Upper lobe of left lung (tissue), 6 donors: ENCODE measurements around the gene ABHD12. TPM values are rescaled to one million over a fixed set of nuclear protein-coding genes. Genes with fewer than 3 reads are reported as not detected.

Experiments
- ATAC-seq, 2 donors: fragments of 200-7000 bp; cut with Tn5 transposase; one replicate each; pipeline ENCODE4 v1.9.1; 2022; ENCODE audit warnings: mild to moderate bottlenecking in 2 of 2, moderate library complexity in 2 of 2; ENCODE audit not compliant: low FRiP score in 2 of 2
- DNase-seq, 2 donors: peaks; one replicate each; pipeline ENCODE4 v3.0.0-alpha.2; 2019 to 2020
- H3K27ac ChIP-seq, 4 donors: fragments of 200-600 bp; sonication (generic); one replicate each; pipeline ENCODE4 v1.5.1; 2016 to 2019
- H3K27me3 ChIP-seq, 4 donors: fragments of 200-600 bp; sonication (generic); one replicate each; pipeline ENCODE4 v1.5.1; 2017 to 2019
- H3K36me3 ChIP-seq, 4 donors: fragments of 200-600 bp; sonication (generic); one replicate each; pipeline ENCODE4 v1.5.1; 2016 to 2019
- H3K4me1 ChIP-seq, 4 donors: fragments of 200-600 bp; sonication (generic); one replicate each; pipeline ENCODE4 v1.5.1; 2018 to 2019
- H3K4me3 ChIP-seq, 4 donors: fragments of 200-600 bp; sonication (generic); one replicate each; pipeline ENCODE4 v1.5.1; 2017 to 2019; ENCODE audit warnings: mild to moderate bottlenecking in 2 of 4, moderate library complexity in 1 of 4
- H3K9me3 ChIP-seq, 4 donors: fragments of 200-600 bp; sonication (generic); one replicate each; pipeline ENCODE4 v1.5.1; 2018 to 2019
- EP300 ChIP-seq, 4 donors: sonication (generic); formaldehyde crosslinking; IDR thresholded peaks; one replicate each; pipeline ENCODE4 v1.5.1; 2017; ENCODE audit warnings: antibody characterized with exemption in 4 of 4, control low read depth in 2 of 4
- POLR2A ChIP-seq, 4 donors: fragments of 450-650 bp; IDR thresholded peaks; one replicate each; pipeline ENCODE4 v1.5.1; 2016 to 2017; ENCODE audit warnings: antibody characterized with exemption in 4 of 4, mild to moderate bottlenecking in 2 of 4
- POLR2AphosphoS5 ChIP-seq, 2 donors: sonication (generic); formaldehyde crosslinking; IDR thresholded peaks; one replicate each; pipeline ENCODE4 v1.5.1; 2017; ENCODE audit warnings: antibody characterized with exemption in 2 of 2
- WGBS, 2 donors: methylation state at CpG; one replicate each; pipeline ENCODE4 v1.1.5; 2017 to 2018; 5-methylcytosine and 5-hydroxymethylcytosine counted together
- total RNA-seq, 6 donors: library from RNA; depleted of rRNA in 4 of 6; stranded (reverse); fragments of >200 nt in 4 of 6; gene quantifications; one replicate each; pipeline versions ENCODE4 v1.1.0 to v1.2.1, GENCODE V29; 2016 to 2021
- TF ChIP-seq, protein P1 (sequence below), 6 experiments: fragments of 450-650 bp in 4 of 6; fragments of 200-600 bp in 2 of 6; sonication (generic) in 2 of 6; IDR thresholded peaks; one replicate each; pipeline ENCODE4 v1.5.1; 2016 to 2019; ENCODE audit warnings: antibody characterized with exemption in 6 of 6
- donor health status: DM: no; HTN: no; CAD: no; lungs with moderate emphysema.
- donor health status: DM: no; HTN: yes; CAD: no; lungs with severe emphysema.

The ABHD12 gene
- total RNA-seq, 6 donors from 2014 or later = 38.3 to 132 (median 74.5) TPM

DNA sequence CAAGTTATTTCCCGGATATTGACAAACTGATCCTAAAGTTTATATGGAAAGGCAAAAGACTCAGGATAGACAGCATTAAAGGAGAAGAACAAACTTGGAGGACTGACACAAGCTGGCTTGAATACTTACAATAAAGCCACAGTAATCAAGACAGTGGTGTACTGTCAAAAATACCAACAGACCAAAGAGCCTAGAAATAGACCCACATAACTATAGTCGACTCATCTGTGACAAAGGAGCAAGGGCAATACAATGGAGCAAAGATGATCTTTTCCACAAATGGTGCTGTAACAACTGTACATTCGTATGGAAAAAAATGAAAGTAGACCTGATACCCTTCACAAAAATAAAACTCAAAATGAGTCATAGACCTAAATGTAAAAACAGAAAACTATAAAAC lies 46.0 kb downstream of the ABHD12 start:
- ATAC-seq (no peak), DNase-seq (no peak)
- Histone ChIP-seq H3K4me1 (peaks cover 0 to 3% (median 0%) of the 10 kb centered on the region in 4 donors), H3K9me3 (no peaks in the 10 kb centered on the region), H3K27me3 (no peaks in the 10 kb centered on the region), H3K4me3 (no peak overlapping the region), H3K36me3 (no peaks in the 10 kb centered on the region), H3K27ac (no peak overlapping the region)
- WGBS, 2 donors = 88 to 97% methylated on average over 3 of the region's 3 CpGs
- TF ChIP-seq EP300 (IDR thresholded peaks at IDR 0.05) (no peak), POLR2A (IDR thresholded peaks at IDR 0.05) (no peak), POLR2AphosphoS5 (IDR thresholded peaks at IDR 0.05) (no peak)
- TF ChIP-seq, protein P1, sequence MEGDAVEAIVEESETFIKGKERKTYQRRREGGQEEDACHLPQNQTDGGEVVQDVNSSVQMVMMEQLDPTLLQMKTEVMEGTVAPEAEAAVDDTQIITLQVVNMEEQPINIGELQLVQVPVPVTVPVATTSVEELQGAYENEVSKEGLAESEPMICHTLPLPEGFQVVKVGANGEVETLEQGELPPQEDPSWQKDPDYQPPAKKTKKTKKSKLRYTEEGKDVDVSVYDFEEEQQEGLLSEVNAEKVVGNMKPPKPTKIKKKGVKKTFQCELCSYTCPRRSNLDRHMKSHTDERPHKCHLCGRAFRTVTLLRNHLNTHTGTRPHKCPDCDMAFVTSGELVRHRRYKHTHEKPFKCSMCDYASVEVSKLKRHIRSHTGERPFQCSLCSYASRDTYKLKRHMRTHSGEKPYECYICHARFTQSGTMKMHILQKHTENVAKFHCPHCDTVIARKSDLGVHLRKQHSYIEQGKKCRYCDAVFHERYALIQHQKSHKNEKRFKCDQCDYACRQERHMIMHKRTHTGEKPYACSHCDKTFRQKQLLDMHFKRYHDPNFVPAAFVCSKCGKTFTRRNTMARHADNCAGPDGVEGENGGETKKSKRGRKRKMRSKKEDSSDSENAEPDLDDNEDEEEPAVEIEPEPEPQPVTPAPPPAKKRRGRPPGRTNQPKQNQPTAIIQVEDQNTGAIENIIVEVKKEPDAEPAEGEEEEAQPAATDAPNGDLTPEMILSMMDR (IDR thresholded peaks at IDR 0.05) = no peak

DNA sequence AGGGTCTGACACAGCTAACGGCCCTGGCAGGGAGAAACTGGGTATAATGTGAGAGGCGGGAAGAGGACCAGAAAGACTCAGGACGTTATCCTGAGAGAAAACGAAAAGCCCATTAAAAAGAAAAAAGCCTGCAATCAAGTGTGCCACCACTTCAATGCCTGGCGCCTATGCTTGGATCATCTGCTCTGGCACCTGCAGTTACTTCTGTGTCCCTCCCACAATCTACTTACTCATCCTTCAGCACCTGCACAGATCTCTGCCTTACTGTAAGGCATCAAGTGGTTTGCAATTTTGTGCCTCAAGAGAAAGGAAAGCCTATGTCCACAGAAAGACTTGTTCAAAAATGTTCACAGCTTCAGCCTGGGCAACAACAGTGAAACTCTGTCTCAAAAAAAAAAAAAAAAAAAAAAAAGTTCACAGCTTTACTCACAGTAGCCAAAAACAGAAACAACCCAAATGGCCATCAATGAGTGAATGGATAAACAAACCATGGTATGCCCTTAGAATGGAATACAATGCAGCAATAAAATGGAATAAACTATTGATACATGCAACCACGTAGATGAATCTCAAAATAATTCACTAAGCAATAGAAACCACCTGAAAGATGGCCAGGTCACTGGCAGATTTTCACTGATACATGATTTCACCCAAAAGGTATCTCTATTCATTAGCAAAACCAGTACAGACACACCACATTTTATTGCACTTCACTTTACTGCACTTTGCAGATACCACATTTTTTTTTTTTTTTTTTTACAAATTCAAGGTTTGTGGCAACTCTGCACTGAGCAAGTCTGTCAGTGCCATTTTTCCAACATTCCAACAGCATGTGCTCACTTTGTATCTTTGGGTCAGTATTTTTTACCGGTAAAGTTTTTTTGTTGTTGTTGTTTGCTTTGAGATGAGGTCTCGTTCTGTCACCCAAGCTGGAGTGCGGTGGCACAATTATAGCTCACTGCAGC lies 48.6 kb downstream of the ABHD12 start:
- H3K36me3 ChIP-seq = peaks cover 0 to 7% (median 2%) of the 10 kb centered on the region in 4 donors
- no peak for ATAC-seq
- H3K27me3 ChIP-seq = no peaks in the 10 kb centered on the region
- H3K4me1 ChIP-seq = peaks cover 0 to 6% (median 0%) of the 10 kb centered on the region in 4 donors
- whole genome bisulfite sequencing, 2 donors = 91 to 95% methylated on average over 9 of the region's 9 CpGs
- TF ChIP-seq EP300 (IDR thresholded peaks at IDR 0.05) = no peak
- TF ChIP-seq POLR2AphosphoS5 (IDR thresholded peaks at IDR 0.05) = no peak
- no peak for TF ChIP-seq POLR2A (IDR thresholded peaks at IDR 0.05)
- TF ChIP-seq, protein P1 (IDR thresholded peaks at IDR 0.05) = no peak
- no peak overlapping the region for H3K27ac ChIP-seq
- no peak for DNase-seq
- H3K9me3 ChIP-seq = no peaks in the 10 kb centered on the region
- H3K4me3 ChIP-seq = no peak overlapping the region

DNA sequence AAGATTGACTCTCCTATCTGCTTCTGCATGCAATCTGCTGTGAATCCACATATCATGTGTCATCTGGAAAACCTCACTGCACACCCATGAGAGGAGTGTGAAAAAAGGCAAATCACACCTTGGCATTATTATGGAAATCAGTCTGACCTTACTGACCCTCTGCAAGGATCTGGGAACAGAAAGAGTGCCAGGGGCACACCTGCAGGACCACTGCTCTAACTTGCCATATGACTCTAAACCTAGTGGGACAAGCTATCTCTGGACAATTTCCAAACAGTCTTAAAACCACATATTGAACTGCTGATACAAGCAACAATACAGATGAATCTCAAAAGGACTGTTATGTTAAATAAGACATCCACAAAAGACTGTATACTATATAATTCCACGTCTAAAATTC lies 50.3 kb downstream of the ABHD12 start:
- Histone ChIP-seq H3K9me3 (no peaks in the 10 kb centered on the region), H3K27me3 (no peaks in the 10 kb centered on the region), H3K4me1 (peaks cover 0 to 6% (median 0%) of the 10 kb centered on the region in 4 donors), H3K27ac (no peak overlapping the region), H3K4me3 (no peak overlapping the region), H3K36me3 (peaks cover 0 to 7% (median 2%) of the 10 kb centered on the region in 4 donors)
- WGBS, 2 donors = 68 to 94% methylated on average over 1 of the region's 1 CpG
- DNase-seq = no peak
- ATAC-seq = no peak
- TF ChIP-seq POLR2AphosphoS5 (IDR thresholded peaks at IDR 0.05) = no peak
- no peak for TF ChIP-seq EP300 (IDR thresholded peaks at IDR 0.05)
- TF ChIP-seq, protein P1 (IDR thresholded peaks at IDR 0.05) = no peak
- no peak for TF ChIP-seq POLR2A (IDR thresholded peaks at IDR 0.05)

DNA sequence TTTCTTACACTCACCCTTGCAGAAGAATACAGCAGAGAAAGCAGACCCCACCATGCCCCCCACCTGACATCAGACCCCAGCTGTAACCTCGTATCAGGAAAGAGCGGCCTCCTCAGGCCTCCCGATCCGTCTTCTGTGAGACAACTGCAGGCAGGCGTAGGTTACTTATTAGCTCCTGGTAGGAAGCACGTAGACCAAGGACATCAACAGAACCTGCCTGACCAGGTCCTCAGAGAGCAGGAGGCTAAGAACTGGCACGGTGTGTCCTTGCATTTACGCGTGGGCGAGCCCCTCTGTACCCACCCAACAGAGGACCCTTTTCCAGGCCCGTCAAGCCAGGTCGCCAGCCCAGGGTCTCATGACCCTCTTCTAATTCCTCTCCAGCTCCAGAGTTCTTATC lies 51.0 kb downstream of the ABHD12 start:
- Histone ChIP-seq H3K4me1 (peaks cover 0 to 6% (median 0%) of the 10 kb centered on the region in 4 donors), H3K4me3 (no peak overlapping the region), H3K27ac (no peak overlapping the region), H3K9me3 (no peaks in the 10 kb centered on the region), H3K36me3 (peaks cover 0 to 7% (median 2%) of the 10 kb centered on the region in 4 donors), H3K27me3 (no peaks in the 10 kb centered on the region)
- 76 to 81% methylated on average over 12 of the region's 12 CpGs for WGBS, 2 donors
- DNase-seq = peak in 1 of 2 donors; percentile 69
- TF ChIP-seq, protein P1 (IDR thresholded peaks at IDR 0.05) = no peak
- TF ChIP-seq POLR2A (IDR thresholded peaks at IDR 0.05) (no peak), POLR2AphosphoS5 (IDR thresholded peaks at IDR 0.05) (no peak), EP300 (IDR thresholded peaks at IDR 0.05) (no peak)
- ATAC-seq = peak; percentile 41 to 79
